BJ (cell line): ENCODE measurements around the gene MEX3C. TPM values are rescaled to one million over a fixed set of nuclear protein-coding genes. Genes with fewer than 3 reads are reported as not detected.

Experiments
- CTCF ChIA-PET: fragments of 350-600 bp; formaldehyde crosslinking; extraction: SDS; loops from one replicate; lab custom pipeline; 2021; ENCODE audit warnings: antibody characterized with exemption, inconsistent platforms; lab: Yijun Ruan, JAX
- POLR2A ChIA-PET: fragments of 300-600 bp; sonication (Branson Sonifier 250); formaldehyde crosslinking; extraction: SDS; loops from one replicate; lab custom pipeline; 2021; ENCODE audit warnings: antibody characterized with exemption; lab: Charles Lee
- DNase-seq: peaks from one replicate; pipeline ENCODE4 v3.0.0-alpha.2; 2011; ENCODE audit warnings: low read depth
- H3K27me3 ChIP-seq: 2 replicates; pipeline ENCODE4 v1.6.0; 2011; ENCODE audit warnings: low read length; ENCODE audit not compliant: control insufficient read depth, insufficient read depth
- H3K36me3 ChIP-seq: 2 replicates; pipeline ENCODE4 v1.5.1; 2011; ENCODE audit warnings: low read length; ENCODE audit not compliant: control insufficient read depth, insufficient read depth
- H3K4me3 ChIP-seq: 2 replicates; pipeline ENCODE4 v1.5.1; 2011; ENCODE audit warnings: low read depth, mild to moderate bottlenecking, control low read depth, low read length
- CTCF ChIP-seq: IDR thresholded peaks from 2 replicates; pipeline ENCODE4 v1.5.1; 2011; ENCODE audit warnings: low read depth, mild to moderate bottlenecking, control low read depth, inconsistent platforms, low read length, moderate library complexity; ENCODE audit not compliant: insufficient read depth
- polyA plus RNA-seq: library from polyadenylated mRNA; depleted of rRNA; stranded (reverse); fragments of >200 nt; gene quantifications from 2 replicates; pipeline ENCODE4 v1.2.3, GENCODE V29; 2011

MEX3C gene
- polyA plus RNA-seq, 1 experiment, result 34.4 TPM

GRCh38 chr18:51234117-51235008 lies 36.9 kb upstream of the MEX3C start:
- Histone ChIP-seq H3K27me3 (no peaks in the 10 kb centered on the region), H3K36me3 (no peaks in the 10 kb centered on the region), H3K4me3 (no peak overlapping the region)
- ChIA-PET POLR2A (no interaction called here), CTCF (no interaction called here)
- no peak for DNase-seq
- TF ChIP-seq CTCF, result no peak

- no peak for TF ChIP-seq CTCF
- DNase-seq, result no peak
- no peaks in the 10 kb centered on the region for H3K36me3 ChIP-seq
- POLR2A ChIA-PET, result no interaction called here
- CTCF ChIA-PET, result no interaction called here
- H3K27me3 ChIP-seq, result no peaks in the 10 kb centered on the region
- no peak overlapping the region for H3K4me3 ChIP-seq
Observed at GRCh38 chr18:51229328-51229727, 31.8 kb upstream of the MEX3C start.

GRCh38 chr18:51227660-51228059 lies 30.2 kb upstream of the MEX3C start:
- no peak for TF ChIP-seq CTCF
- ChIA-PET CTCF (no interaction called here), POLR2A (no interaction called here)
- no peaks in the 10 kb centered on the region for H3K27me3 ChIP-seq
- no peaks in the 10 kb centered on the region for H3K36me3 ChIP-seq
- no peak for DNase-seq
- H3K4me3 ChIP-seq, result no peak overlapping the region

GRCh38 chr18:51226587-51227350 lies 29.3 kb upstream of the MEX3C start:
- DNase-seq, result no peak
- ChIA-PET POLR2A (no interaction called here), CTCF (no interaction called here)
- TF ChIP-seq CTCF, result no peak
- H3K36me3 ChIP-seq, result no peaks in the 10 kb centered on the region
- no peaks in the 10 kb centered on the region for H3K27me3 ChIP-seq
- H3K4me3 ChIP-seq, result no peak overlapping the region

GRCh38 chr18:51226068-51226467 lies 28.6 kb upstream of the MEX3C start:
- POLR2A ChIA-PET, result no interaction called here
- Histone ChIP-seq H3K36me3 (no peaks in the 10 kb centered on the region), H3K4me3 (no peak overlapping the region), H3K27me3 (no peaks in the 10 kb centered on the region)
- CTCF ChIA-PET, result no interaction called here
- no peak for DNase-seq
- no peak for TF ChIP-seq CTCF
